Heart left ventricle (tissue), 16 donors: ENCODE measurements around the gene P2RX3. TPM values are rescaled to one million over a fixed set of nuclear protein-coding genes. Genes with fewer than 3 reads are reported as not detected.

Experiments
- ATAC-seq, 4 donors: fragments of 200-7000 bp; cut with Tn5 transposase; one replicate each; pipeline ENCODE4 v1.9.1; 2020 to 2022; ENCODE audit warnings: moderate library complexity in 4 of 4, mild to moderate bottlenecking in 3 of 4, moderate number of reproducible peaks in 1 of 4
- DNase-seq, 5 donors: peaks; one replicate each; pipeline ENCODE4 v3.0.0-alpha.2; 2020
- H3K27ac ChIP-seq, 12 donors: fragments of 200-600 bp; sonication (generic) in 4 of 12; one replicate each; pipeline versions ENCODE4 v1.5.0 to v1.8.0; 2016 to 2022; ENCODE audit warnings: mild to moderate bottlenecking in 2 of 12
- H3K27me3 ChIP-seq, 9 donors: fragments of 200-600 bp; sonication (generic) in 2 of 9; one replicate each; pipeline versions ENCODE4 v1.5.1 to v1.8.0; 2016 to 2022; ENCODE audit warnings: mild to moderate bottlenecking in 3 of 9
- H3K36me3 ChIP-seq, 9 donors: fragments of 200-600 bp; sonication (generic) in 2 of 9; one replicate each; pipeline versions ENCODE4 v1.5.0 to v1.8.0; 2018 to 2022; ENCODE audit warnings: mild to moderate bottlenecking in 2 of 9
- H3K4me1 ChIP-seq, 12 donors: fragments of 200-600 bp; sonication (generic) in 4 of 12; one replicate each; pipeline versions ENCODE4 v1.5.0 to v1.8.0; 2016 to 2022; ENCODE audit warnings: mild to moderate bottlenecking in 3 of 12
- H3K4me3 ChIP-seq, 12 donors: fragments of 200-600 bp; sonication (generic) in 4 of 12; one replicate each; pipeline versions ENCODE4 v1.5.0 to v1.8.0; 2017 to 2022; ENCODE audit warnings: mild to moderate bottlenecking in 9 of 12, moderate library complexity in 4 of 12
- H3K9me3 ChIP-seq, 12 donors: fragments of 200-600 bp; sonication (generic) in 4 of 12; one replicate each; pipeline versions ENCODE4 v1.5.0 to v1.8.0; 2016 to 2022; ENCODE audit warnings: mild to moderate bottlenecking in 1 of 12
- POLR2A ChIP-seq, 2 donors: fragments of 450-650 bp; IDR thresholded peaks; one replicate each; pipeline ENCODE4 v1.6.1; 2017; ENCODE audit warnings: antibody characterized with exemption in 2 of 2, mild to moderate bottlenecking in 2 of 2, moderate library complexity in 2 of 2
- WGBS, 4 donors: extraction: QIAGEN DNeasy Blood & Tissue Kit in 2 of 4; methylation state at CpG; one replicate each; pipeline versions ENCODE4 v1.1.5 to v1.1.7; 2013 to 2018; 5-methylcytosine and 5-hydroxymethylcytosine counted together
- intact Hi-C, 10 donors: fragments of 100-400 bp; cut with DNase I; formaldehyde crosslinking; loops; one replicate each; pipeline versions ENCODE4 v1.11.1 to v1.14.2; 2022
- polyA plus RNA-seq, 2 donors: library from polyadenylated mRNA; stranded (reverse); fragments of 200-250 nt; gene quantifications; one replicate each; pipeline ENCODE4 v1.2.3, GENCODE V29; 2013
- total RNA-seq, 9 donors: library from RNA; depleted of rRNA in 2 of 9; stranded (reverse); fragments of >200 nt in 2 of 9; fragmentation: NEBNext Ultra II Directional in 3 of 9; extraction: Animal tissue kit (Norgen Biotek cat#: 25700) in 3 of 9; gene quantifications; one replicate each; pipeline versions ENCODE4 v1.1.0 to v1.2.4, GENCODE V29; 2016 to 2023
- TF ChIP-seq, protein P1 (sequence below), 12 donors: fragments of 200-600 bp; sonication (generic) in 4 of 12; IDR thresholded peaks; one replicate each; pipeline versions ENCODE4 v1.5.0 to v1.8.0; 2018 to 2022; ENCODE audit warnings: antibody characterized with exemption in 12 of 12, mild to moderate bottlenecking in 5 of 12
- donor health status: ischemic (EF 13 %, LVEDD 7.1; RV severe dilation, severe dysfunction).
- donor health status: healthy with polysubstance abuse.
- donor health status: DM: no; HTN: yes; CAD: no.
- donor health status: DM: no; HTN: no; CAD: no.
- donor health status: ischemic (EF 25% LVEDD 6.9; RV normal size, moderate dysfunction).
- donor health status: ischemic (EF 25% LVEDD 5.7; RV mildly dilated, moderate dysfunction).
- donor health status: healthy.
- donor health status: DM: yes; HTN: yes; CAD: no.
- donor health status: ischemic (EF 35%, LVEDD 5.7; RV mildly dilated, moderate dysfunction).
- donor health status: nonischemic (EF 11% LVEDD 7.7; RV severe dilation, severe dysfunction).
- donor health status: DM: yes; HTN: yes; CAD: no.
- donor health status: PGD.
- donor health status: ischemic (EF 29% LVEDD 5.4; RV normal size, mild dysfunction).
- donor health status: nonischemic (EF 23%, LVEDD 6.1; RV moderate dilation, normal function).

The P2RX3 gene
- total and polyA plus RNA-seq, 11 donors: 0.35 to 7.1 (median 1.3) TPM

DNA sequence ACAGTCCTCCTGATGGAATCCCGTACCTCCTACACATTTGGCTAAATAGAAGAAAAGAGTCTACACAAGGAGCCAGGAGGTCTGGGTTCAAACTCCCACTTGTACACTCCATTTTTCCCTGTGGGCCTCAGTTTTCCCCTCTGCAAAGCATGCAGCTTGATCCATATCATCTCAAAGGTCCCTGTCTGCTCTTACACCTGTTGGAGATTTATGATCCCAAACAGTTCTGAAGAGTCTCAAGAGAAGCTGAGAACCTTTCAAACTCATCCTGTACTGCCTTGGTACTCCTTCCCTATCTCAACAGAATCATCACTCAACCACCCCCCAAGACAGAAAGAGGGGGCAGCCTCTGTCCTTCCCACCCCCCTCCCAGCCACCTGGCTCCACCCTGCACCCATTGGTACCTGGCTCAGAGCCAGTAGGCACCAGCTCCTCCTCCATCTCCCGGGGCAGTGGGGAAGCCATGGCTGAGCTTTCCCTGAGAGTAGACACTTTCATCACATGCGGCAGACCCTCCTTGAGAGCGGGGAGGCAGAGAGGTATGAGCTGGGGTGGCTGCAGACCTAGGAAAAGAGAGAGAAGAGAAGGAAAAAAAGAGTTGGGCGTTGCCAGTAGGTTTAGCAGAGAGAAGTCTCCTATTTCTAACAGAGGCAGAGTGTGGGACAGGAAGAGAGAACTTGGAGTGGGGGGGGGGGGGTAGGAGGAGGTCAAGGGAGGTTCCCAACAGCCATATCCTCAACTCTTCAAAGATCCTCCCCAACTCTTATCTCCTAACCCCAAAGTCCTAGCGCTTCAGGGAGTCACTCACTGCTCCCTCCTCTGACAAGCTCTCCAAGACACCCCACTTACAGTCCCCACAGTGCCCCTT lies 16.5 kb upstream of the P2RX3 start:
- Histone ChIP-seq H3K9me3 (no peaks in the 10 kb centered on the region), H3K4me3 (peak overlapping the region in 11 of 12 donors; percentile 11 to 89 (median 73)), H3K4me1 (peaks cover 4 to 83% (median 49%) of the 10 kb centered on the region in 12 donors), H3K36me3 (peaks cover 0 to 52% (median 31%) of the 10 kb centered on the region in 9 donors), H3K27me3 (no peaks in the 10 kb centered on the region), H3K27ac (peak overlapping the region; percentile 73 to 98 (median 92))
- no peak for TF ChIP-seq POLR2A (IDR thresholded peaks at IDR 0.05)
- TF ChIP-seq, protein P1, sequence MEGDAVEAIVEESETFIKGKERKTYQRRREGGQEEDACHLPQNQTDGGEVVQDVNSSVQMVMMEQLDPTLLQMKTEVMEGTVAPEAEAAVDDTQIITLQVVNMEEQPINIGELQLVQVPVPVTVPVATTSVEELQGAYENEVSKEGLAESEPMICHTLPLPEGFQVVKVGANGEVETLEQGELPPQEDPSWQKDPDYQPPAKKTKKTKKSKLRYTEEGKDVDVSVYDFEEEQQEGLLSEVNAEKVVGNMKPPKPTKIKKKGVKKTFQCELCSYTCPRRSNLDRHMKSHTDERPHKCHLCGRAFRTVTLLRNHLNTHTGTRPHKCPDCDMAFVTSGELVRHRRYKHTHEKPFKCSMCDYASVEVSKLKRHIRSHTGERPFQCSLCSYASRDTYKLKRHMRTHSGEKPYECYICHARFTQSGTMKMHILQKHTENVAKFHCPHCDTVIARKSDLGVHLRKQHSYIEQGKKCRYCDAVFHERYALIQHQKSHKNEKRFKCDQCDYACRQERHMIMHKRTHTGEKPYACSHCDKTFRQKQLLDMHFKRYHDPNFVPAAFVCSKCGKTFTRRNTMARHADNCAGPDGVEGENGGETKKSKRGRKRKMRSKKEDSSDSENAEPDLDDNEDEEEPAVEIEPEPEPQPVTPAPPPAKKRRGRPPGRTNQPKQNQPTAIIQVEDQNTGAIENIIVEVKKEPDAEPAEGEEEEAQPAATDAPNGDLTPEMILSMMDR (IDR thresholded peaks at IDR 0.05): no peak
- intact Hi-C loops: loop anchor here in 1 of 10 donors (5.0 to 10.0 kb wide), 2 partner anchors 44 to 1253 kb away; partner anchors contain the start of genes LPXN and ZFP91
- DNase-seq: peak in 1 of 5 donors; percentile 51
- 40 to 55% (median 44%) methylated on average over 6 of the region's 6 CpGs for WGBS, 4 donors
- no peak for ATAC-seq

DNA sequence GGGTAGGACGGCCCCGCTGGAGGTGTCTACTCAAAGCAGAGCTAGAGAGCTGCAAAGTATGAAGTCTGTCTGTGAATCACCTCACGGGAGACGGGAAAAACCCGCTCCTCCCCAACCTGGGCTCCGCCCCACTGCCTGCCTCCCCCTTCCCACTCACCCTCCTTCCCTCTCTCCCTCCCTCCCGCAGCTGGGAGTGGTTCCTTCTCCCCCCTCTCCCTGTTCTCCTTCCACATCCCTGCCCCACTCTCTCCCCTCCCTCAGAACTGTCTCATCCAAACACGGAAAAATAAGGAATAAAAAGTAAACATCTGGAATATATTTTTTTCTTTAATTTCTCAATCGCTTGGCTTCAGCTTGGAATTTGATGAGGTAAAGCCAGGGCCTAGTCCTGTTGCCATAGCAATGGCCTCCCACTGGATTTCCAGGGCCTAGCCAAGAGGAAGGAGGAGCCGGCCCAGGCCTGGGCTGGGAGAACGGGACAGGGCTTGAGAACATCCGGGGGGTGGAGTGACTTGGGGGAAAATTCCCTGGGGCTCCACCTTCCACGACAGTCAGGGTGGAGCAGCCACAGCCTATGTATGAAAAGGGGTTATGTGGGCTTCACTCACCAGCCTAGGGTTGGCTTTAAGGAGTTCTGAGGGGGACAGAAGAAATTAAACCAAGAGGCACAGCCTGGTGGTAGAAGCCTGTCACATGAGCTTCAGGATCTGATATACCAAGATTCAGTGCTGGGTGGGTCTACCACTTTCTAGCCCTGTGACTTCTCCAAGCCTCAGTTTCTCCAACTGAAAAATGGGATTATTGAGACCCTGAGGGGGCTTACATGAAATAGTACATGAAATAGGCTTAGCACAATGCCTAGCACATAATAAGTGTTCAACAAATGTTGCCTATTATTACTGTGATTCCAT lies 15.6 kb upstream of the P2RX3 start:
- ATAC-seq: peak; percentile 61 to 75 (median 62)
- TF ChIP-seq, protein P1 (IDR thresholded peaks at IDR 0.05): no peak
- peak in 1 of 2 donors; percentile 73 for TF ChIP-seq POLR2A (IDR thresholded peaks at IDR 0.05)
- DNase-seq: peak; percentile 91 to 94 (median 94)
- Histone ChIP-seq H3K27ac (peak overlapping the region; percentile 88 to 98 (median 94)), H3K4me1 (peaks cover 4 to 75% (median 42%) of the 10 kb centered on the region in 12 donors), H3K9me3 (no peaks in the 10 kb centered on the region), H3K27me3 (no peaks in the 10 kb centered on the region), H3K4me3 (peak overlapping the region in 11 of 12 donors; percentile 23 to 89 (median 77)), H3K36me3 (peaks cover 0 to 52% (median 31%) of the 10 kb centered on the region in 9 donors)
- 29 to 48% (median 40%) methylated on average over 13 of the region's 13 CpGs for WGBS, 4 donors
- intact Hi-C loops: loop anchor here in 1 of 10 donors (5.0 to 10.0 kb wide), 2 partner anchors 45 to 1252 kb away; partner anchors contain the start of genes LPXN and ZFP91

DNA sequence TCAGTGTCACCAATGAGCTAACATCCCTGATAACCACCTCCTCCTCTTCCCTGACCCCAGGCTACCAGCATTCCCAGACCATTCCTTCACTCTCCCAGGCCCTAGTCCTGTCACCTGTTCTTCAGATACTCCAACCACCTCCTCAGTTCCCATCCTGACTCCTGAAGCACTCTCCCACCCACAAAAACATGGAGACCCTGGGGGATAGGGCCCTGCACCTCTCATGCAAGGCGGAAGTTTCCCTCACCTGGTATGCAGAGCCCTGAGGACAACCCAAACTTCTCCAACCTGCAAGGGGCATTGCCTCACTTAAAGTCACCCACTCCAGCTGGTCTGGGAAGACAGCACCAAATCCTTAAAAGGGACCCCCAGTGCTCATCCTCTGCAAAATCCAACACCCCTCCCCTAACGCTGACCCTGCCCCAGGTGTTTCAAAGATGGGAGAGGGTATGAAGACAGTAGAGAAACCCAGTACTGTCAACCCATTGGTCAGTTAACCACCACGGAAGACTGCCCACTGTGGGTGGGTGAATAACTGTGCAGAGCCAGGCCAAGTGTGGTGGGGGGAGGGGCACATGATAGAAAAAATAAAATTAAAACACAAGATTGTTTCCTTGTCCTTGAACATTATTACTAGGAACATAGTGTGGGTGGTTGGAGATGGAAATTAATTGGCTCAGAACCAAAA lies 14.8 kb upstream of the P2RX3 start:
- Histone ChIP-seq H3K27me3 (no peaks in the 10 kb centered on the region), H3K4me1 (peaks cover 4 to 67% (median 34%) of the 10 kb centered on the region in 12 donors), H3K36me3 (peaks cover 0 to 52% (median 35%) of the 10 kb centered on the region in 9 donors), H3K9me3 (no peaks in the 10 kb centered on the region), H3K27ac (peak overlapping the region; percentile 88 to 98 (median 94)), H3K4me3 (peak overlapping the region; percentile 67 to 89 (median 75))
- intact Hi-C loops: loop anchor here in 1 of 10 donors (5.0 to 10.0 kb wide), 2 partner anchors 46 to 1251 kb away; partner anchors contain the start of genes LPXN and ZFP91
- WGBS, 4 donors: 64 to 81% (median 71%) methylated on average over 3 of the region's 3 CpGs
- ATAC-seq: no peak
- TF ChIP-seq, protein P1 (IDR thresholded peaks at IDR 0.05): peak in 3 of 12 donors; percentile 7 to 20 (median 18)
- TF ChIP-seq POLR2A (IDR thresholded peaks at IDR 0.05): no peak
- no peak for DNase-seq
